GM19240 (cell line): Measurements from ENCODE around the gene PJA2.

Source experiments
- DNase-seq: peaks from one replicate; pipeline ENCODE4 v3.0.0; 2011; ENCODE audit warnings: low spot score; ENCODE audit not compliant: insufficient read length

The PJA2 gene

GRCh38 chr5:109410389-109411148, 795 bp upstream of the PJA2 start:
- DNase-seq, result no peak

GRCh38 chr5:109408991-109409843, 557 bp downstream of the PJA2 start:
- peak; percentile 26 for DNase-seq

- DNase-seq, result no peak
These were observed 1.9 kb downstream of the PJA2 start for GRCh38 chr5:109407913-109408312.

GRCh38 chr5:109406719-109407118, 3.1 kb downstream of the PJA2 start:
- DNase-seq, result no peak

GRCh38 chr5:109404428-109404960, 5.3 kb downstream of the PJA2 start:
- no peak for DNase-seq

GRCh38 chr5:109403469-109403868, 6.3 kb downstream of the PJA2 start:
- no peak for DNase-seq

- no peak for DNase-seq
These were observed 10.5 kb downstream of the PJA2 start for GRCh38 chr5:109399092-109399759.

- no peak for DNase-seq
These were observed 12.8 kb downstream of the PJA2 start for GRCh38 chr5:109396965-109397364.

- no peak for DNase-seq
These were observed 15.0 kb downstream of the PJA2 start for GRCh38 chr5:109394806-109395205.

GRCh38 chr5:109390188-109390587, 19.6 kb downstream of the PJA2 start:
- DNase-seq, result no peak

- no peak for DNase-seq
These were observed 21.4 kb downstream of the PJA2 start for GRCh38 chr5:109388407-109388806.

GRCh38 chr5:109387408-109387974, 22.3 kb downstream of the PJA2 start:
- DNase-seq, result no peak

GRCh38 chr5:109378095-109378494, 31.7 kb downstream of the PJA2 start:
- DNase-seq, result no peak

GRCh38 chr5:109374625-109375024, 35.1 kb downstream of the PJA2 start:
- no peak for DNase-seq

- DNase-seq, result no peak
These were observed 35.8 kb downstream of the PJA2 start for GRCh38 chr5:109373932-109374331.

- DNase-seq, result no peak
These were observed 39.4 kb downstream of the PJA2 start for GRCh38 chr5:109370343-109370742.

- no peak for DNase-seq
These were observed 44.1 kb downstream of the PJA2 start for GRCh38 chr5:109365653-109366052.

- DNase-seq, result no peak
These were observed 44.8 kb downstream of the PJA2 start for GRCh38 chr5:109364977-109365376.

- DNase-seq, result no peak
These were observed 50.1 kb downstream of the PJA2 start for GRCh38 chr5:109359642-109360041.

GRCh38 chr5:109357807-109358206, 52.0 kb downstream of the PJA2 start:
- no peak for DNase-seq

GRCh38 chr5:109354761-109355160, 55.0 kb downstream of the PJA2 start:
- DNase-seq, result no peak
